SK-N-SH (cell line): Measurements from ENCODE around the gene PIMREG. TPM values are rescaled to one million over a fixed set of nuclear protein-coding genes. Genes with fewer than 3 reads are reported as not detected.

Experiments
- CTCF ChIA-PET: fragments of 300-600, 350-600 bp; formaldehyde crosslinking; extraction: SDS; loops from one replicate; lab custom pipeline; 2021; lab: Yijun Ruan, JAX
- POLR2A ChIA-PET: fragments of 350-600 bp; sonication (Branson Sonifier 250); formaldehyde crosslinking; extraction: SDS; loops from one replicate; lab custom pipeline; 2020; ENCODE audit warnings: antibody characterized with exemption, inconsistent platforms; lab: Yijun Ruan, JAX
- DNase-seq: peaks from one replicate; pipeline ENCODE4 v3.0.0; 2012
- H2AFZ ChIP-seq: fragments of 200-600 bp; sonication (generic); 2 replicates; pipeline ENCODE4 v1.8.1; 2016; ENCODE audit warnings: antibody characterized with exemption, mild to moderate bottlenecking, low read depth
- H3F3A ChIP-seq: fragments of 200-600 bp; sonication (generic); replicated peaks from 2 replicates; pipeline ENCODE3; 2016; ENCODE audit warnings: antibody characterized with exemption, mild to moderate bottlenecking; ENCODE audit not compliant: insufficient read depth
- H3K27ac ChIP-seq, 2 experiments: fragments of 200-500 bp in 1 of 2; fragments of 200-600 bp in 1 of 2; sonication (Bioruptor generic) in 1 of 2; sonication (generic), shearing (Covaris generic) in 1 of 2; 2 replicates each; pipeline versions ENCODE4 v1.5.1 to v1.6.1; 2014 to 2016; ENCODE audit warnings: low read depth in 2 of 2, inconsistent platforms in 1 of 2, low read length in 1 of 2, mild to moderate bottlenecking in 1 of 2, mixed read lengths in 1 of 2
- H3K27me3 ChIP-seq: fragments of 200-600 bp; sonication (generic), shearing (Covaris generic); 2 replicates; pipeline ENCODE4 v1.6.1; 2016; ENCODE audit warnings: mixed run types; ENCODE audit not compliant: insufficient read depth
- H3K36me3 ChIP-seq, 2 experiments: fragments of 200-500 bp in 1 of 2; fragments of 200-600 bp in 1 of 2; sonication (Bioruptor generic) in 1 of 2; sonication (generic) in 1 of 2; replicated peaks in 1 of 2; 2 replicates each; pipeline versions ENCODE3 to v1.5.1; 2014 to 2016; ENCODE audit warnings: low read length in 1 of 2, mild to moderate bottlenecking in 1 of 2; ENCODE audit not compliant: insufficient read depth in 2 of 2, control insufficient read depth in 1 of 2
- H3K4me1 ChIP-seq, 2 experiments: fragments of 200-500 bp in 1 of 2; fragments of 200-600 bp in 1 of 2; sonication (Bioruptor generic) in 1 of 2; sonication (generic), shearing (Covaris generic) in 1 of 2; 2 replicates each; pipeline versions ENCODE4 v1.5.1 to v1.6.1; 2014 to 2016; ENCODE audit warnings: low read depth in 1 of 2, low read length in 1 of 2, mixed run types in 1 of 2; ENCODE audit not compliant: insufficient read depth in 2 of 2, control insufficient read depth in 1 of 2
- H3K4me2 ChIP-seq: fragments of 200-600 bp; sonication (generic), shearing (Covaris generic); 2 replicates; pipeline ENCODE4 v1.6.1; 2017; ENCODE audit warnings: mixed run types
- H3K4me3 ChIP-seq, 2 experiments: fragments of 200-500 bp in 1 of 2; fragments of 200-600 bp in 1 of 2; sonication (Bioruptor generic) in 1 of 2; sonication (generic), shearing (Covaris generic) in 1 of 2; 2 replicates each; pipeline versions ENCODE4 v1.5.1 to v1.8.1; 2014 to 2016; ENCODE audit warnings: low read depth in 2 of 2, inconsistent platforms in 1 of 2, low read length in 1 of 2, mild to moderate bottlenecking in 1 of 2, mixed read lengths in 1 of 2, moderate library complexity in 1 of 2
- H3K79me2 ChIP-seq: fragments of 200-600 bp; sonication (generic); 2 replicates; pipeline ENCODE4 v1.8.1; 2017; ENCODE audit warnings: mild to moderate bottlenecking; ENCODE audit not compliant: insufficient read depth
- H3K9ac ChIP-seq: fragments of 200-600 bp; sonication (generic); 2 replicates; pipeline ENCODE4 v1.6.1; 2017; ENCODE audit warnings: mixed run types
- H3K9me2 ChIP-seq: fragments of 200-600 bp; sonication (generic); 2 replicates; pipeline ENCODE4 v1.6.1; 2017; ENCODE audit warnings: mixed run types
- H3K9me3 ChIP-seq: fragments of 200-600 bp; sonication (generic); 2 replicates; pipeline ENCODE4 v1.6.1; 2017; ENCODE audit warnings: mixed run types, mild to moderate bottlenecking, moderate library complexity
- H4K20me1 ChIP-seq: fragments of 200-600 bp; sonication (generic); 2 replicates; pipeline ENCODE4 v1.6.1; 2017; ENCODE audit warnings: mild to moderate bottlenecking, mixed run types; ENCODE audit not compliant: insufficient read depth
- CHD2 ChIP-seq: fragments of 150-350 bp; IDR thresholded peaks from 2 replicates; pipeline ENCODE4 v1.6.1; 2018; ENCODE audit warnings: low read length; ENCODE audit not compliant: partially characterized antibody
- EP300 ChIP-seq, 2 experiments: IDR thresholded peaks; 2 replicates each; pipeline versions ENCODE4 v1.4.0 to v1.6.1; 2012; ENCODE audit warnings: borderline replicate concordance in 1 of 2, low read depth in 1 of 2, low read length in 1 of 2
- EZH2phosphoT487 ChIP-seq: fragments of 200-600 bp; sonication (generic); IDR thresholded peaks from 2 replicates; pipeline ENCODE4 v1.6.1; 2017; ENCODE audit warnings: low read depth, mixed run types, mild to moderate bottlenecking, antibody characterized with exemption, moderate library complexity, borderline replicate concordance
- FOSL2 ChIP-seq: IDR thresholded peaks from 2 replicates; pipeline ENCODE4 v1.4.0; 2012; ENCODE audit warnings: low read depth, mild to moderate bottlenecking, moderate library complexity, borderline replicate concordance
- FOXM1 ChIP-seq: IDR thresholded peaks from 2 replicates; pipeline ENCODE4 v1.4.0; 2012; ENCODE audit warnings: low read depth, mild to moderate bottlenecking
- GABPA ChIP-seq: IDR thresholded peaks from 2 replicates; pipeline ENCODE4 v1.4.0; 2012; ENCODE audit warnings: low read depth, mild to moderate bottlenecking
- NRF1 ChIP-seq: IDR thresholded peaks from 2 replicates; pipeline ENCODE4 v1.6.1; 2012; ENCODE audit warnings: low read depth, mild to moderate bottlenecking, low read length
- POLR2AphosphoS5 ChIP-seq: IDR thresholded peaks from 2 replicates; pipeline ENCODE4 v1.6.1; 2012; ENCODE audit warnings: low read depth, low read length
- RCOR1 ChIP-seq: fragments of 150-350 bp; IDR thresholded peaks from 2 replicates; pipeline ENCODE4 v1.6.1; 2017; ENCODE audit warnings: antibody characterized with exemption, low read length
- RFX5 ChIP-seq: IDR thresholded peaks from 2 replicates; pipeline ENCODE4 v1.6.1; 2012; ENCODE audit warnings: mild to moderate bottlenecking, improper control_type of control experiment, low read length
- TAF1 ChIP-seq: IDR thresholded peaks from 2 replicates; pipeline ENCODE4 v1.6.1; 2012; ENCODE audit warnings: low read depth, mild to moderate bottlenecking, low read length, moderate library complexity, borderline replicate concordance
- TCF12 ChIP-seq: IDR thresholded peaks from 2 replicates; pipeline ENCODE4 v1.4.0; 2012
- TEAD4 ChIP-seq: IDR thresholded peaks from 2 replicates; pipeline ENCODE4 v1.4.0; 2012; ENCODE audit warnings: mild to moderate bottlenecking, borderline replicate concordance; ENCODE audit not compliant: insufficient read depth
- WGBS: methylation state at CpG from one replicate; pipeline ENCODE4 v1.1.6; 2017; ENCODE audit warnings: low lambda C conversion rate; 5-methylcytosine and 5-hydroxymethylcytosine counted together
- polyA plus RNA-seq, 3 experiments: library from polyadenylated mRNA; depleted of rRNA; stranded (reverse); fragments of >200 nt; gene quantifications; 2 replicates each; pipeline ENCODE4 v1.2.3, GENCODE V29; 2012
- TF ChIP-seq, protein P1 (sequence below): IDR thresholded peaks from 2 replicates; pipeline ENCODE4 v1.4.0; 2012; ENCODE audit warnings: low read depth, borderline replicate concordance
- TF ChIP-seq, protein P2 (sequence below): fragments of 150-350 bp; IDR thresholded peaks from 2 replicates; pipeline ENCODE4 v1.6.1; 2016; ENCODE audit warnings: mild to moderate bottlenecking, low read depth, low read length
- TF ChIP-seq, protein P3 (sequence below): IDR thresholded peaks from 2 replicates; pipeline ENCODE4 v1.4.0; 2012; ENCODE audit warnings: low read depth
- TF ChIP-seq, protein P4 (sequence below): IDR thresholded peaks from 2 replicates; pipeline ENCODE4 v1.6.1; 2012; ENCODE audit warnings: mild to moderate bottlenecking, low read depth, low read length, moderate library complexity

Gene PIMREG
- polyA plus RNA-seq, 1 of the 3 experiments (the other 2 are of a cell fraction): 19.6 TPM

DNA sequence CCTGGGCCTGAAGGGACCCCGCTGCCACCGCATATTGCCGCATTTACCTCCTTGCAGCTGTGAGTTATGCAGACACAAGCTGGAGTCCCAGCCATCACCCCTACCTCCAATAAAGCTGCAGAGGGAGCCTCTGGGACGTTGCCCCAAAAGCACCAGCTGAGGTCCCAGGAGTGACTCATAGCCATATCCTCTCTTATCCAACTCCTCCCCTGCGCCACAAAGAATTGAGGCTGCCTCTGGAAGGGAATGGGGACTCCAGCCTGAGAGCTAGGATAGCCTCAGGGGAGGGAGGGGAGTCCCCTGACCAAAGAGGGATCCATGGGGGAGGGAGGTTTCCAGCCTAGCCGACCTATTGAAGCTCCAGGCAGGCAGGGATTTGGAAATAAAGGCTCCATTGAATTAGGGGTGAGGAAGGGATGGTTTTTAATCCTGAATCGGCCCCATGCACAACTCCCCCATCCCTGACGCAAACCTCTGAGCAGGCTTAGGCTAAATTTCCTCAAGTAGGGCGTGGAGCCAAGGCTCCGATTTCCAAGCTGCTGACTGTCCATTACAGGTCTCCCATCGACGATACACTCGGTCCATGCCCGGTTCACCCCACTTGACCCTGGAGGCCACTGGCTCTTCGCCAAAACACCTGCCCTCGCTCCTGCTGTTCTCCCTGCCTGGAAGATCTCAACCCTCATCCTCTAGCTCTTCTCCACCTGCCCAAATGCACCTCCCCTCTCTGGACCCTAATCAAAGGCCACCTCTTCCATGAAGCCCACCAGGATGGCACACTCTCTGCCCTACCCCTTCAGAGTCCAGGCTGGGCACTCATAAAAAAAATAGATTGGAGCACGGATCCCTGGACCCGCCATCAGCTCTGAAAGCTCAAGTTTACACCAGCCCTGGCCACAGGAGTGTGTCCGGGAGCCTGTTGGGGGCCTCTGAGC lies 27.5 kb downstream of the PIMREG start:
- Histone ChIP-seq H3K4me1 (peaks cover 0 to 5% of the 10 kb centered on the region in 2 experiments; a peak in 3 of 4 replicates), H3K9me3 (no peaks in the 10 kb centered on the region), H3K36me3 (no peaks in the 10 kb centered on the region), H3K27me3 (no peaks in the 10 kb centered on the region), H3F3A (no peaks in the 10 kb centered on the region), H3K4me3 (no peak overlapping the region), H3K9me2 (no peaks in the 10 kb centered on the region), H2AFZ (no peak overlapping the region), H3K27ac (no peak overlapping the region), H3K79me2 (no peaks in the 10 kb centered on the region), H3K9ac (no peak overlapping the region), H4K20me1 (no peaks in the 10 kb centered on the region), H3K4me2 (no peak overlapping the region)
- DNase-seq: no peak
- ChIA-PET CTCF (interaction anchor here (0.6 to 2.2 kb wide), 12 partner anchors 8 to 459 kb away, joined by 3 to 9 read pairs (median 4); a partner anchor contains a TSS), POLR2A (no interaction called here)
- TF ChIP-seq GABPA (no peak), FOSL2 (peak; percentile 52; the same call in 1 of the 2 replicates)
- 73% methylated on average over 18 of the region's 19 CpGs for WGBS

DNA sequence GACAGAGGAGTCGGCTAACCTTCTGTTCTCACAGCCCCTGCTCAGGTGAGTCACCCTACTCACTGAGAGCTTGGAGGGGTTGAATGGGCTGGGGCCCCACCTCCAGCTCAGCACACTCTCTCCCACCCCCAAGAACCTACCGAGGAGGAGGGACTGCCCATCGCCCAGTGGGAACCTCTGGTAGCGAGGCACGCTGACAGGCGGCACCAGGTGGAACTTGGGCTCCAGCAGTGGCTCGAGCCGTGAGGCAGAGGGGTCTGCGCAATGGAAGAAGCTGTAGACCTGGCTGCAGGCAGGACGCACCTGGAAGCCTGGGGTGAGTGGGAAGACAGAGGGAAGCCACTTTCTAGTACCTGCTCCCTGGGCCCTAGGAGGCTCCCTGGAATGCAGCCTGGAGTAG lies 28.3 kb downstream of the PIMREG start:
- Histone ChIP-seq H3K4me1 (peaks cover 0 to 5% of the 10 kb centered on the region in 2 experiments; a peak in 3 of 4 replicates), H3K36me3 (no peaks in the 10 kb centered on the region), H3K4me3 (no peak overlapping the region), H3K9ac (no peak overlapping the region), H2AFZ (no peak overlapping the region), H3K27me3 (no peaks in the 10 kb centered on the region), H3K9me2 (no peaks in the 10 kb centered on the region), H3K9me3 (no peaks in the 10 kb centered on the region), H4K20me1 (no peaks in the 10 kb centered on the region), H3F3A (no peaks in the 10 kb centered on the region), H3K79me2 (no peaks in the 10 kb centered on the region), H3K27ac (no peak overlapping the region), H3K4me2 (no peak overlapping the region)
- ChIA-PET CTCF (interaction anchor here (0.6 to 2.2 kb wide), 46 partner anchors 8 to 458 kb away, joined by 3 to 17 read pairs (median 4); partner anchors contain the start of gene PIMREG), POLR2A (interaction anchor here (1.1 kb wide), 1 partner anchor 85 kb away, joined by 4 read pairs; no protein-coding TSS in a partner anchor)
- TF ChIP-seq POLR2AphosphoS5 (no peak), EZH2phosphoT487 (no peak), RFX5 (no peak), RCOR1 (no peak), CHD2 (no peak), TCF12 (no peak), EP300 (IDR thresholded peaks at IDR 0.05; ENCODE audit: borderline replicate concordance in 1 of 2, low read depth in 1 of 2, low read length in 1 of 2) (no peak), FOXM1 (no peak), TEAD4 (no peak), NRF1 (no peak), TAF1 (no peak)
- TF ChIP-seq, protein P1, sequence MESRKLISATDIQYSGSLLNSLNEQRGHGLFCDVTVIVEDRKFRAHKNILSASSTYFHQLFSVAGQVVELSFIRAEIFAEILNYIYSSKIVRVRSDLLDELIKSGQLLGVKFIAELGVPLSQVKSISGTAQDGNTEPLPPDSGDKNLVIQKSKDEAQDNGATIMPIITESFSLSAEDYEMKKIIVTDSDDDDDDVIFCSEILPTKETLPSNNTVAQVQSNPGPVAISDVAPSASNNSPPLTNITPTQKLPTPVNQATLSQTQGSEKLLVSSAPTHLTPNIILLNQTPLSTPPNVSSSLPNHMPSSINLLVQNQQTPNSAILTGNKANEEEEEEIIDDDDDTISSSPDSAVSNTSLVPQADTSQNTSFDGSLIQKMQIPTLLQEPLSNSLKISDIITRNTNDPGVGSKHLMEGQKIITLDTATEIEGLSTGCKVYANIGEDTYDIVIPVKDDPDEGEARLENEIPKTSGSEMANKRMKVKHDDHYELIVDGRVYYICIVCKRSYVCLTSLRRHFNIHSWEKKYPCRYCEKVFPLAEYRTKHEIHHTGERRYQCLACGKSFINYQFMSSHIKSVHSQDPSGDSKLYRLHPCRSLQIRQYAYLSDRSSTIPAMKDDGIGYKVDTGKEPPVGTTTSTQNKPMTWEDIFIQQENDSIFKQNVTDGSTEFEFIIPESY: no peak
- TF ChIP-seq, protein P2, sequence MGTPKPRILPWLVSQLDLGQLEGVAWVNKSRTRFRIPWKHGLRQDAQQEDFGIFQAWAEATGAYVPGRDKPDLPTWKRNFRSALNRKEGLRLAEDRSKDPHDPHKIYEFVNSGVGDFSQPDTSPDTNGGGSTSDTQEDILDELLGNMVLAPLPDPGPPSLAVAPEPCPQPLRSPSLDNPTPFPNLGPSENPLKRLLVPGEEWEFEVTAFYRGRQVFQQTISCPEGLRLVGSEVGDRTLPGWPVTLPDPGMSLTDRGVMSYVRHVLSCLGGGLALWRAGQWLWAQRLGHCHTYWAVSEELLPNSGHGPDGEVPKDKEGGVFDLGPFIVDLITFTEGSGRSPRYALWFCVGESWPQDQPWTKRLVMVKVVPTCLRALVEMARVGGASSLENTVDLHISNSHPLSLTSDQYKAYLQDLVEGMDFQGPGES: no peak
- TF ChIP-seq, protein P3, sequence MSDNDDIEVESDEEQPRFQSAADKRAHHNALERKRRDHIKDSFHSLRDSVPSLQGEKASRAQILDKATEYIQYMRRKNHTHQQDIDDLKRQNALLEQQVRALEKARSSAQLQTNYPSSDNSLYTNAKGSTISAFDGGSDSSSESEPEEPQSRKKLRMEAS: no peak
- TF ChIP-seq, protein P4, sequence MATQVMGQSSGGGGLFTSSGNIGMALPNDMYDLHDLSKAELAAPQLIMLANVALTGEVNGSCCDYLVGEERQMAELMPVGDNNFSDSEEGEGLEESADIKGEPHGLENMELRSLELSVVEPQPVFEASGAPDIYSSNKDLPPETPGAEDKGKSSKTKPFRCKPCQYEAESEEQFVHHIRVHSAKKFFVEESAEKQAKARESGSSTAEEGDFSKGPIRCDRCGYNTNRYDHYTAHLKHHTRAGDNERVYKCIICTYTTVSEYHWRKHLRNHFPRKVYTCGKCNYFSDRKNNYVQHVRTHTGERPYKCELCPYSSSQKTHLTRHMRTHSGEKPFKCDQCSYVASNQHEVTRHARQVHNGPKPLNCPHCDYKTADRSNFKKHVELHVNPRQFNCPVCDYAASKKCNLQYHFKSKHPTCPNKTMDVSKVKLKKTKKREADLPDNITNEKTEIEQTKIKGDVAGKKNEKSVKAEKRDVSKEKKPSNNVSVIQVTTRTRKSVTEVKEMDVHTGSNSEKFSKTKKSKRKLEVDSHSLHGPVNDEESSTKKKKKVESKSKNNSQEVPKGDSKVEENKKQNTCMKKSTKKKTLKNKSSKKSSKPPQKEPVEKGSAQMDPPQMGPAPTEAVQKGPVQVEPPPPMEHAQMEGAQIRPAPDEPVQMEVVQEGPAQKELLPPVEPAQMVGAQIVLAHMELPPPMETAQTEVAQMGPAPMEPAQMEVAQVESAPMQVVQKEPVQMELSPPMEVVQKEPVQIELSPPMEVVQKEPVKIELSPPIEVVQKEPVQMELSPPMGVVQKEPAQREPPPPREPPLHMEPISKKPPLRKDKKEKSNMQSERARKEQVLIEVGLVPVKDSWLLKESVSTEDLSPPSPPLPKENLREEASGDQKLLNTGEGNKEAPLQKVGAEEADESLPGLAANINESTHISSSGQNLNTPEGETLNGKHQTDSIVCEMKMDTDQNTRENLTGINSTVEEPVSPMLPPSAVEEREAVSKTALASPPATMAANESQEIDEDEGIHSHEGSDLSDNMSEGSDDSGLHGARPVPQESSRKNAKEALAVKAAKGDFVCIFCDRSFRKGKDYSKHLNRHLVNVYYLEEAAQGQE: no peak
- 86% methylated on average over 8 of the region's 10 CpGs for WGBS
- DNase-seq: no peak
